ENCODE data around the gene C11orf71. TPM values are rescaled to one million over a fixed set of nuclear protein-coding genes. Genes with fewer than 3 reads are reported as not detected.

Gene C11orf71
- total RNA-seq, 1 experiment from 2014 or later: 7.1 TPM

- no peak for DNase-seq
- H3K79me2 ChIP-seq (ENCODE audit: low read length): peaks cover 47% of the 10 kb centered on the region
- H3K4me2 ChIP-seq (ENCODE audit: low read depth, low read length, poor library complexity, severe bottlenecking): peak overlapping the region; percentile 81
- no peak overlapping the region for H3K9ac ChIP-seq (ENCODE audit: low read length)
- peaks cover 19% of the 10 kb centered on the region for H3K4me1 ChIP-seq (ENCODE audit: low read length)
- H3K9me3 ChIP-seq (ENCODE audit: low read length): no peaks in the 10 kb centered on the region
- no peak overlapping the region for H2AFZ ChIP-seq (ENCODE audit: low read length)
- no peak overlapping the region for H3K27ac ChIP-seq (ENCODE audit: low read length)
- H3K36me3 ChIP-seq (ENCODE audit: insufficient read depth, low read length): no peaks in the 10 kb centered on the region; the same call in 1 of the 2 replicates
- no peak overlapping the region; the same call in 1 of the 2 replicates for H3K4me3 ChIP-seq (ENCODE audit: low read length)
- no peaks in the 10 kb centered on the region for H4K20me1 ChIP-seq (ENCODE audit: insufficient read depth, low read depth, low read length)
- no peaks in the 10 kb centered on the region for H3K9me2 ChIP-seq (replicated peaks; ENCODE audit: insufficient read depth, low read length)
- no peaks in the 10 kb centered on the region for H3K27me3 ChIP-seq (ENCODE audit: low read length)
These were observed 40.9 kb upstream of the C11orf71 start for GRCh38 chr11:114440971-114441763.

DNA sequence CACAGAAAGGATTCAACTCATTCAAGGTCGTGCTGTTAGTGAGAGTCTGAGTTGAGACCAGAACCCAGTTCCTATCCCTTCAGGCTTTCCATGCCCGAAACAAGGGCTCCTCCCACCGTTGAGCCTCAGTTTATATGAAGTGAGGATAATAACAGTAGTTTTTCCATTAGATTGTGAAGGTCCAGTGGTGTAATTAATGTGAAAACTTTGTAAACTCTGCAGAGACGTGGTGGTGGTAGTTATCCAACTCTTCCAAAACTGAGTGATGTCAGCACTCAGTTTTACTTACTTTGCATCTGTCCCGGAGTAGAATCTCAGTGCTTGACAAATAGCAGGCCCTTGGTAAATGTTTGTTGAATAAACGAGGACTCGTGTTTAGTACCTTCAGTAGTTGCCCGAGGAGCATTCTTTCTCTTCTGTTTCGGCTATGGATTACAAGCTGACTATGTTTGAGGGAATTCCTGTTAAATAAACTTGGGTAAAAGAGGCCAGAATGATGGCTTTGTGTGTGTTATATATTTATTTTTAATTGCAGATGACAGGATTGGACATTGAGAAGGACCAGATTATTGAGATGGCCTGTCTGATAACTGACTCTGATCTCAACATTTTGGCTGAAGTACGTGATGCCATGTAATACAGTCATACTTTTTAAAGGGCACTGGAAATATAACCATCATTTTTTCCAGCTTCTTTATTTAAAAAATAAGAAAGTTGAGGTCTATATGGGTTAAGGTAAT, 40.0 kb upstream of the C11orf71 start:
- Histone ChIP-seq H3K27me3 (ENCODE audit: low read length) (no peaks in the 10 kb centered on the region), H3K79me2 (ENCODE audit: low read length) (peaks cover 47% of the 10 kb centered on the region), H2AFZ (ENCODE audit: low read length) (no peak overlapping the region; the same call in 1 of the 2 replicates), H3K4me1 (ENCODE audit: low read length) (peaks cover 19% of the 10 kb centered on the region), H3K4me2 (ENCODE audit: low read depth, low read length, poor library complexity, severe bottlenecking) (peak overlapping the region; percentile 81), H4K20me1 (ENCODE audit: insufficient read depth, low read depth, low read length) (no peaks in the 10 kb centered on the region), H3K9me2 (replicated peaks; ENCODE audit: insufficient read depth, low read length) (no peaks in the 10 kb centered on the region), H3K9ac (ENCODE audit: low read length) (peak overlapping the region; percentile 83), H3K36me3 (ENCODE audit: insufficient read depth, low read length) (no peaks in the 10 kb centered on the region), H3K27ac (ENCODE audit: low read length) (no peak overlapping the region), H3K4me3 (ENCODE audit: low read length) (peak overlapping the region; percentile 86), H3K9me3 (ENCODE audit: low read length) (no peaks in the 10 kb centered on the region)
- no peak for DNase-seq

GRCh38 chr11:114439229-114440120, 39.2 kb upstream of the C11orf71 start, which contains the start of gene REXO2:
Gene REXO2 (plus strand): TSS chr11:114439467. CDS start chr11:114439529, 62 bp downstream.
- H4K20me1 ChIP-seq (ENCODE audit: insufficient read depth, low read depth, low read length): no peaks in the 10 kb centered on the region
- H3K27ac ChIP-seq (ENCODE audit: low read length): no peak within 1 kb of the TSS
- H3K4me2 ChIP-seq (ENCODE audit: low read depth, low read length, poor library complexity, severe bottlenecking): peak within 1 kb of the TSS; percentile 81
- H3K9ac ChIP-seq (ENCODE audit: low read length): peak within 1 kb of the TSS; percentile 83
- no peaks in the 10 kb centered on the region for H3K36me3 ChIP-seq (ENCODE audit: insufficient read depth, low read length)
- peaks cover 19% of the 10 kb centered on the region for H3K4me1 ChIP-seq (ENCODE audit: low read length)
- no peaks in the 10 kb centered on the region for H3K9me2 ChIP-seq (replicated peaks; ENCODE audit: insufficient read depth, low read length)
- peaks cover 44% of the 10 kb centered on the region for H3K79me2 ChIP-seq (ENCODE audit: low read length)
- H3K9me3 ChIP-seq (ENCODE audit: low read length): no peaks in the 10 kb centered on the region
- DNase-seq: peak; percentile 94
- no peaks in the 10 kb centered on the region for H3K27me3 ChIP-seq (ENCODE audit: low read length)
- H3K4me3 ChIP-seq (ENCODE audit: low read length): peak within 1 kb of the TSS; percentile 86
- H2AFZ ChIP-seq (ENCODE audit: low read length): peak within 1 kb of the TSS; percentile 88

DNA sequence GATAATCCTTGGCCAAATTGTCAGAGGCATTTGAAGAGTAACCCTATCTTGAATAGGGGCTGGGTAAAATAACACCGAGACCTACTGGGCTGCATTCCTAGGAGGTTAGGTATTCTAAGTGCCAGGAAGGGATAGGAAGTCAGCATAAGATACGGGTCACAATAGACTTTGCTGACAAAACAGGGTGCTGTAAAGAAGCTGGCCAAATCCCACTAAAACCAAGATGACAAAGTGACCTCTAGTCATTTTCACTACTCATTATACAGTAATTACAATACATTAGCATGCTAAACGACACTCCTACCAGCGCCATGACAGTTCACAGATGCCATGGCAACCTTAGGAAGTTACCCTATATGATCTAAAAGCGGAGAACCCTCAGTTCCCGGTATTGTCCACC, 38.0 kb upstream of the C11orf71 start:
- Histone ChIP-seq H3K36me3 (ENCODE audit: insufficient read depth, low read length) (no peaks in the 10 kb centered on the region), H4K20me1 (ENCODE audit: insufficient read depth, low read depth, low read length) (no peaks in the 10 kb centered on the region), H3K4me1 (ENCODE audit: low read length) (peaks cover 19% of the 10 kb centered on the region), H3K79me2 (ENCODE audit: low read length) (peaks cover 33% of the 10 kb centered on the region), H3K4me2 (ENCODE audit: low read depth, low read length, poor library complexity, severe bottlenecking) (no peak overlapping the region), H2AFZ (ENCODE audit: low read length) (no peak overlapping the region), H3K9me2 (replicated peaks; ENCODE audit: insufficient read depth, low read length) (no peaks in the 10 kb centered on the region), H3K27ac (ENCODE audit: low read length) (no peak overlapping the region), H3K27me3 (ENCODE audit: low read length) (no peaks in the 10 kb centered on the region), H3K9me3 (ENCODE audit: low read length) (no peaks in the 10 kb centered on the region), H3K9ac (ENCODE audit: low read length) (no peak overlapping the region), H3K4me3 (ENCODE audit: low read length) (no peak overlapping the region)
- DNase-seq: no peak

GRCh38 chr11:114433376-114433775, 33.1 kb upstream of the C11orf71 start:
- Histone ChIP-seq H3K4me2 (ENCODE audit: low read depth, low read length, poor library complexity, severe bottlenecking) (no peak overlapping the region), H3K4me1 (ENCODE audit: low read length) (no peaks in the 10 kb centered on the region), H2AFZ (ENCODE audit: low read length) (no peak overlapping the region), H3K36me3 (ENCODE audit: insufficient read depth, low read length) (no peaks in the 10 kb centered on the region), H4K20me1 (ENCODE audit: insufficient read depth, low read depth, low read length) (no peaks in the 10 kb centered on the region), H3K4me3 (ENCODE audit: low read length) (no peak overlapping the region), H3K79me2 (ENCODE audit: low read length) (no peaks in the 10 kb centered on the region), H3K27me3 (ENCODE audit: low read length) (no peaks in the 10 kb centered on the region), H3K27ac (ENCODE audit: low read length) (no peak overlapping the region), H3K9ac (ENCODE audit: low read length) (no peak overlapping the region), H3K9me3 (ENCODE audit: low read length) (no peaks in the 10 kb centered on the region), H3K9me2 (replicated peaks; ENCODE audit: insufficient read depth, low read length) (no peaks in the 10 kb centered on the region)
- DNase-seq: no peak

DNA sequence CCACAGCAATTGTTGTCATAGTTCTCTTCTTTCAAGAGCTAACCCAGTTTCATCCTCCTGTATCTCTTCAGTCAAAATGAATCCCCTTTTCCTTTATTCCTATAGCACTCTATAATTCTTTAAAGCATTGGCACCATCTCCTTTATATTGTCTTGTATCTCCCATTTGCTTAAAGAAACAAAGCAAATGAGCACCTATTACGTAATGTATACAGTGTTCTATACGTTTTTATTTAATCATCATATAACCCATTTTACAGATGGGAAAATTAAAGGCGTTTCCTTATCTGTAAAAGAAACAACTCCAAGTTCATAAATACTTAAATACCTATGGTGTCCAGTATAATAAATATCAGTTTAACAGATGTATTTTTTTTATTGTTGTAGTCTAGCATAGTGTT, 32.6 kb upstream of the C11orf71 start:
- no peaks in the 10 kb centered on the region for H3K9me3 ChIP-seq (ENCODE audit: low read length)
- H3K9me2 ChIP-seq (replicated peaks; ENCODE audit: insufficient read depth, low read length): no peaks in the 10 kb centered on the region
- no peaks in the 10 kb centered on the region for H3K4me1 ChIP-seq (ENCODE audit: low read length)

GRCh38 chr11:114430290-114430689, 30.0 kb upstream of the C11orf71 start:
- H4K20me1 ChIP-seq (ENCODE audit: insufficient read depth, low read depth, low read length): no peaks in the 10 kb centered on the region
- H3K9me3 ChIP-seq (ENCODE audit: low read length): no peaks in the 10 kb centered on the region
- no peak for DNase-seq
- H3K4me1 ChIP-seq (ENCODE audit: low read length): no peaks in the 10 kb centered on the region
- no peak overlapping the region for H3K4me3 ChIP-seq (ENCODE audit: low read length)
- H2AFZ ChIP-seq (ENCODE audit: low read length): no peak overlapping the region
- H3K27ac ChIP-seq (ENCODE audit: low read length): no peak overlapping the region
- H3K79me2 ChIP-seq (ENCODE audit: low read length): no peaks in the 10 kb centered on the region
- no peaks in the 10 kb centered on the region for H3K9me2 ChIP-seq (replicated peaks; ENCODE audit: insufficient read depth, low read length)
- no peak overlapping the region for H3K9ac ChIP-seq (ENCODE audit: low read length)
- no peak overlapping the region for H3K4me2 ChIP-seq (ENCODE audit: low read depth, low read length, poor library complexity, severe bottlenecking)
- H3K27me3 ChIP-seq (ENCODE audit: low read length): no peaks in the 10 kb centered on the region
- no peaks in the 10 kb centered on the region for H3K36me3 ChIP-seq (ENCODE audit: insufficient read depth, low read length)

More for the DNA sequence above, 32.6 kb upstream of the C11orf71 start:
- no peaks in the 10 kb centered on the region for H3K36me3 ChIP-seq (ENCODE audit: insufficient read depth, low read length)
- no peak overlapping the region for H3K4me2 ChIP-seq (ENCODE audit: low read depth, low read length, poor library complexity, severe bottlenecking)
- no peak overlapping the region for H3K27ac ChIP-seq (ENCODE audit: low read length)
- H3K27me3 ChIP-seq (ENCODE audit: low read length): no peaks in the 10 kb centered on the region
- H3K79me2 ChIP-seq (ENCODE audit: low read length): no peaks in the 10 kb centered on the region
- H3K9ac ChIP-seq (ENCODE audit: low read length): no peak overlapping the region
- H2AFZ ChIP-seq (ENCODE audit: low read length): no peak overlapping the region
- H4K20me1 ChIP-seq (ENCODE audit: insufficient read depth, low read depth, low read length): no peaks in the 10 kb centered on the region
- H3K4me3 ChIP-seq (ENCODE audit: low read length): no peak overlapping the region
- no peak for DNase-seq

Data from Karpas-422 (cell line).